Activated CD4-positive, alpha-beta T cell treated with anti-CD3 and anti-CD28 coated beads, Interleukin-2, amount 50 U/mL, for 1 hour (primary cell): ENCODE data around the gene ANKDD1B.
"Not testable (repeated sequence)": the region's sequence is repeated elsewhere in the genome, so short reads cannot be mapped to it uniquely, and the experiment has no call there.

Experiments used
- DNase-seq: peaks from one replicate; pipeline ENCODE4 v3.0.0-alpha.2; 2020

The ANKDD1B gene

GRCh38 chr5:75611311-75612225 is at the start of gene ANKDD1B:
Gene ANKDD1B, plus strand, starts transcription at chr5:75611453. Its CDS starts 182 bp downstream, at chr5:75611635.
- no peak for DNase-seq

- DNase-seq, result not testable (repeated sequence)
These were observed 45.1 kb upstream of the ANKDD1B start for GRCh38 chr5:75565991-75566709.

- no peak for DNase-seq
These were observed 44.4 kb upstream of the ANKDD1B start for GRCh38 chr5:75566710-75567309.

GRCh38 chr5:75567710-75568109 is 43.5 kb upstream of the ANKDD1B start:
- DNase-seq, result no peak

- DNase-seq, result no peak
These were observed 43.1 kb upstream of the ANKDD1B start for GRCh38 chr5:75568202-75568601.

GRCh38 chr5:75571547-75571946 is 39.7 kb upstream of the ANKDD1B start:
- no peak for DNase-seq

- DNase-seq, result no peak
These were observed 36.5 kb upstream of the ANKDD1B start for GRCh38 chr5:75574791-75575190.

- DNase-seq, result not testable (repeated sequence)
These were observed 33.0 kb upstream of the ANKDD1B start for GRCh38 chr5:75578280-75578679.

GRCh38 chr5:75584641-75585040 is 26.6 kb upstream of the ANKDD1B start:
- no peak for DNase-seq

GRCh38 chr5:75588666-75589065 is 22.6 kb upstream of the ANKDD1B start:
- DNase-seq, result no peak

- no peak for DNase-seq
These were observed 10.7 kb upstream of the ANKDD1B start for GRCh38 chr5:75600535-75600934.

- DNase-seq, result no peak
These were observed 9.7 kb upstream of the ANKDD1B start for GRCh38 chr5:75601567-75601966.

- DNase-seq, result no peak
These were observed 9.3 kb upstream of the ANKDD1B start for GRCh38 chr5:75601996-75602395.

- no peak for DNase-seq
These were observed 7.9 kb upstream of the ANKDD1B start for GRCh38 chr5:75603371-75603770.

GRCh38 chr5:75603821-75604220 is 7.4 kb upstream of the ANKDD1B start:
- no peak for DNase-seq

GRCh38 chr5:75607341-75607740 is 3.9 kb upstream of the ANKDD1B start:
- not testable (repeated sequence) for DNase-seq

- DNase-seq, result no peak
These were observed 2.4 kb upstream of the ANKDD1B start for GRCh38 chr5:75608870-75609269.

- no peak for DNase-seq
These were observed 1.1 kb upstream of the ANKDD1B start for GRCh38 chr5:75610201-75610600.

- not testable (repeated sequence) for DNase-seq
These were observed 368 bp upstream of the ANKDD1B start for GRCh38 chr5:75610859-75611310.

GRCh38 chr5:75612226-75612569 is 945 bp downstream of the ANKDD1B start:
- DNase-seq, result no peak

- no peak for DNase-seq
These were observed 1.6 kb downstream of the ANKDD1B start for GRCh38 chr5:75612901-75613300.

GRCh38 chr5:75614176-75614575 is 2.9 kb downstream of the ANKDD1B start:
- DNase-seq, result no peak

- DNase-seq, result no peak
These were observed 5.2 kb downstream of the ANKDD1B start for GRCh38 chr5:75616371-75616881.
